HCT116 (cell line): ENCODE results near the gene ACADVL. TPM values are rescaled to one million over a fixed set of nuclear protein-coding genes. Genes with fewer than 3 reads are reported as not detected.

Experiments
- ATAC-seq: fragments of 200-7000 bp; cut with Tn5 transposase; 2 replicates; pipeline ENCODE4 v1.9.1; 2020; ENCODE audit warnings: mild to moderate bottlenecking, moderate library complexity
- BruUV-seq: library from RNA; stranded (reverse); fragments of 400-500 nt; replicated peaks from 2 replicates; lab custom pipeline; 2021; lab: Mats Ljungman, UMichigan
- CTCF ChIA-PET: fragments of 300-600 bp; sonication (Branson Sonifier 250); formaldehyde crosslinking; loops from one replicate; lab custom pipeline; 2021; ENCODE audit warnings: antibody characterized with exemption; lab: Charles Lee
- POLR2A ChIA-PET: fragments of 300-600, 350-600 bp; sonication (Branson Sonifier 250); formaldehyde crosslinking; loops from one replicate; lab custom pipeline; 2021; ENCODE audit warnings: antibody characterized with exemption; lab: Charles Lee
- RAD21 ChIA-PET, 2 experiments: fragments of 300-600 bp; sonication (Branson Sonifier 250); formaldehyde crosslinking; loops; one replicate each; lab custom pipeline; 2023; ENCODE audit warnings: low total read pairs in 2 of 2; ENCODE audit not compliant: uncharacterized antibody in 2 of 2, unreplicated experiment in 2 of 2, low non-redundant PET in 1 of 2; lab: Charles Lee
- DNase-seq: peaks from one replicate; pipeline ENCODE4 v3.0.0-alpha.2; 2010; ENCODE audit warnings: low read depth, low spot score
- H2AFZ ChIP-seq: fragments of 200-600 bp; shearing (Covaris generic), sonication (generic); 2 replicates; pipeline ENCODE4 v1.6.1; 2017; ENCODE audit warnings: low read depth, mixed run types, mixed read lengths, antibody characterized with exemption, low read length; ENCODE audit not compliant: poor library complexity, severe bottlenecking
- H3K27ac ChIP-seq: 2 replicates; pipeline ENCODE4 v1.5.1; 2012; ENCODE audit warnings: low read depth, low read length
- H3K27me3 ChIP-seq: fragments of 200-600 bp; sonication (generic); 2 replicates; pipeline ENCODE4 v1.6.1; 2016; ENCODE audit warnings: mixed run types, low read length, mixed read lengths; ENCODE audit not compliant: insufficient read depth
- H3K36me3 ChIP-seq, 2 experiments: fragments of 200-500 bp in 1 of 2; fragments of 200-600 bp in 1 of 2; sonication (Bioruptor generic) in 1 of 2; sonication (generic) in 1 of 2; 2 replicates each; pipeline versions ENCODE4 v1.5.1 to v1.6.1; 2014 to 2016; ENCODE audit warnings: low read length in 2 of 2, inconsistent platforms in 1 of 2, mixed read lengths in 1 of 2, mixed run types in 1 of 2; ENCODE audit not compliant: insufficient read depth in 2 of 2, control insufficient read depth in 1 of 2
- H3K4me1 ChIP-seq, 2 experiments: fragments of 200-600 bp in 1 of 2; sonication (generic) in 1 of 2; 2 replicates each; pipeline versions ENCODE4 v1.5.1 to v1.6.1; 2012 to 2017; ENCODE audit warnings: low read length in 2 of 2, inconsistent platforms in 1 of 2, mild to moderate bottlenecking in 1 of 2, mixed read lengths in 1 of 2, mixed run types in 1 of 2, moderate library complexity in 1 of 2; ENCODE audit not compliant: insufficient read depth in 2 of 2, control insufficient read depth in 1 of 2
- H3K4me2 ChIP-seq: fragments of 200-600 bp; sonication (generic); 2 replicates; pipeline ENCODE4 v1.6.1; 2017; ENCODE audit warnings: mixed run types, low read length, mixed read lengths
- H3K4me3 ChIP-seq, 2 experiments: fragments of 200-600 bp in 1 of 2; sonication (generic) in 1 of 2; replicated peaks in 1 of 2; 2 replicates each; pipeline ENCODE4 v1.5.1; 2011 to 2016; ENCODE audit warnings: low read length in 2 of 2, control low read depth in 1 of 2, low read depth in 1 of 2, mild to moderate bottlenecking in 1 of 2, mixed read lengths in 1 of 2, mixed run types in 1 of 2
- H3K79me2 ChIP-seq: fragments of 200-600 bp; sonication (generic); 2 replicates; pipeline ENCODE4 v1.6.1; 2017; ENCODE audit warnings: mild to moderate bottlenecking, mixed run types, low read length, moderate library complexity, mixed read lengths; ENCODE audit not compliant: insufficient read depth
- H3K9ac ChIP-seq: fragments of 200-600 bp; sonication (generic); 2 replicates; pipeline ENCODE4 v1.6.1; 2016; ENCODE audit warnings: low read length, mixed read lengths
- H3K9me2 ChIP-seq: fragments of 200-600 bp; sonication (generic), shearing (Covaris generic); 2 replicates; pipeline ENCODE4 v1.6.1; 2017; ENCODE audit warnings: mixed run types, mild to moderate bottlenecking, moderate library complexity; ENCODE audit not compliant: insufficient read depth
- H3K9me3 ChIP-seq, 2 experiments: fragments of 200-500 bp in 1 of 2; fragments of 200-600 bp in 1 of 2; sonication (Bioruptor generic) in 1 of 2; sonication (generic) in 1 of 2; 2 replicates each; pipeline ENCODE4 v1.6.1; 2014 to 2017; ENCODE audit warnings: low read length in 2 of 2, mixed read lengths in 2 of 2, inconsistent platforms in 1 of 2, low read depth in 1 of 2, mild to moderate bottlenecking in 1 of 2, mixed run types in 1 of 2, moderate library complexity in 1 of 2; ENCODE audit not compliant: control insufficient read depth in 1 of 2, insufficient read depth in 1 of 2
- H4K20me1 ChIP-seq: fragments of 200-600 bp; sonication (generic), shearing (Covaris generic); 2 replicates; pipeline ENCODE4 v1.6.1; 2017; ENCODE audit warnings: mixed run types, mild to moderate bottlenecking, moderate library complexity; ENCODE audit not compliant: insufficient read depth
- CEBPB ChIP-seq: IDR thresholded peaks from 2 replicates; pipeline ENCODE4 v1.6.1; 2012; ENCODE audit warnings: low read depth
- EGR1 ChIP-seq: IDR thresholded peaks from 2 replicates; pipeline ENCODE4 v1.6.1; 2012; ENCODE audit warnings: low read depth
- ELF1 ChIP-seq: IDR thresholded peaks from 2 replicates; pipeline ENCODE4 v1.6.1; 2012; ENCODE audit warnings: low read depth, borderline replicate concordance
- EZH2phosphoT487 ChIP-seq: fragments of 200-600 bp; IDR thresholded peaks from 2 replicates; pipeline ENCODE4 v1.6.1; 2018; ENCODE audit warnings: antibody characterized with exemption, borderline replicate concordance
- JUND ChIP-seq: IDR thresholded peaks from 2 replicates; pipeline ENCODE4 v1.6.1; 2012
- POLR2AphosphoS5 ChIP-seq: IDR thresholded peaks from 2 replicates; pipeline ENCODE4 v1.6.1; 2011; ENCODE audit warnings: mild to moderate bottlenecking, low read depth, low read length, moderate library complexity
- ZBTB33 ChIP-seq: IDR thresholded peaks from 2 replicates; pipeline ENCODE4 v1.6.1; 2011; ENCODE audit warnings: mild to moderate bottlenecking, low read length, moderate library complexity; ENCODE audit not compliant: insufficient replicate concordance; ENCODE audit errors: extremely low read depth
- ZFX ChIP-seq: fragments of 450-650 bp; IDR thresholded peaks from 2 replicates; pipeline ENCODE4 v1.6.1; 2017
- intact Hi-C: fragments of 100-400 bp; cut with micrococcal nuclease; formaldehyde crosslinking; loops from 2 replicates; pipeline ENCODE4 v1.10.0; 2022
- total RNA-seq: library from RNA; stranded (reverse); gene quantifications from one replicate; pipeline ENCODE4 v1.2.1, GENCODE V29; 2021; ENCODE audit not compliant: unreplicated experiment

Gene ACADVL
- total RNA-seq, 1 experiment from 2014 or later, result 554 TPM

- TF ChIP-seq POLR2AphosphoS5 (peak; percentile 34; the same call in 1 of the 2 replicates), ZBTB33 (no peak)
- no peaks in the 10 kb centered on the region for H3K9me3 ChIP-seq
- H3K4me2 ChIP-seq, result no peak overlapping the region
- no peak for DNase-seq
- H3K9ac ChIP-seq, result no peak overlapping the region
- peaks cover 74% of the 10 kb centered on the region for H3K79me2 ChIP-seq
- peaks cover 13 to 23% of the 10 kb centered on the region in 2 experiments for H3K36me3 ChIP-seq
- no peak overlapping the region for H2AFZ ChIP-seq
- intact Hi-C loops, result loop anchor here (5.0 kb wide), 1 partner anchor 53 kb away; the partner anchor contains the start of gene EIF5A
- H3K27ac ChIP-seq, result no peak overlapping the region
- ChIA-PET RAD21 (no interaction called here), CTCF (no interaction called here), POLR2A (interaction anchor here (0.7 to 1.4 kb wide), 4 partner anchors 9 to 48 kb away, joined by 3 to 5 read pairs (median 4); partner anchors contain the start of gene GABARAP)
- no TSS peak for BruUV-seq
- peaks cover 19 to 28% of the 10 kb centered on the region in 2 experiments for H3K4me1 ChIP-seq
- H3K4me3 ChIP-seq, result no peak overlapping the region
- no peaks in the 10 kb centered on the region for H3K9me2 ChIP-seq
- no peak for ATAC-seq
- no peaks in the 10 kb centered on the region for H3K27me3 ChIP-seq
- H4K20me1 ChIP-seq, result no peaks in the 10 kb centered on the region; the same call in 1 of the 2 replicates
Measured at GRCh38 chr17:7254511-7254910, 34.8 kb downstream of the ACADVL start.

- RAD21 ChIA-PET, result no interaction called here
- no peak overlapping the region for H3K4me2 ChIP-seq
- no peak for TF ChIP-seq CEBPB
- TF ChIP-seq JUND, result 0 out of 2 replicates have a peak, but pooled peaks have one; percentile 4
- no peak for TF ChIP-seq ZFX
- peak; percentile 53 for TF ChIP-seq POLR2AphosphoS5
- no peak for TF ChIP-seq ELF1
- TF ChIP-seq EGR1, result no peak
- TF ChIP-seq EZH2phosphoT487, result no peak
- H3K9ac ChIP-seq, result no peak overlapping the region
- peaks cover 21 to 33% of the 10 kb centered on the region in 2 experiments for H3K4me1 ChIP-seq
- H3K27me3 ChIP-seq, result no peaks in the 10 kb centered on the region
- no peak for DNase-seq
- POLR2A ChIA-PET, result no interaction called here
- H3K27ac ChIP-seq, result peak overlapping the region; percentile 16; the same call in 1 of the 2 replicates
- H2AFZ ChIP-seq, result no peak overlapping the region
- no peak overlapping the region for H3K4me3 ChIP-seq
- ATAC-seq, result no peak
- peaks cover 78% of the 10 kb centered on the region for H3K79me2 ChIP-seq
- no peaks in the 10 kb centered on the region for H3K9me2 ChIP-seq
- peaks cover 5% of the 10 kb centered on the region; the same call in 1 of the 2 replicates for H4K20me1 ChIP-seq
- CTCF ChIA-PET, result no interaction called here
- no TSS peak for BruUV-seq
- peaks cover 16 to 32% of the 10 kb centered on the region in 2 experiments for H3K36me3 ChIP-seq
- no peaks in the 10 kb centered on the region for H3K9me3 ChIP-seq
- intact Hi-C loops, result no loop called here
Measured at GRCh38 chr17:7256766-7257456, 37.2 kb downstream of the ACADVL start.
